ENCODE data around the gene FUBP3.

GRCh38 chr9:130638284-130639123 lies 59.1 kb downstream of the FUBP3 start:
- TF ChIP-seq CTCF (IDR thresholded peaks at IDR 0.05 in 4 of 5, conservative IDR thresholded peaks at IDR 0.05 in 1 of 5) (no peak), POLR2A (IDR thresholded peaks at IDR 0.05) (no peak)

All from gastrocnemius medialis (tissue), 4 donors.